ENCODE measurements around the gene CACHD1.

- TF ChIP-seq NFIC (IDR thresholded peaks at IDR 0.05; ENCODE audit: borderline replicate concordance) (no peak), MEF2A (IDR thresholded peaks at IDR 0.05; ENCODE audit: borderline replicate concordance, low read depth) (no peak), EP300 (IDR thresholded peaks at IDR 0.05; ENCODE audit: borderline replicate concordance in 1 of 2, low read depth in 1 of 2, low read length in 1 of 2) (no peak)
- TF ChIP-seq, protein P1, sequence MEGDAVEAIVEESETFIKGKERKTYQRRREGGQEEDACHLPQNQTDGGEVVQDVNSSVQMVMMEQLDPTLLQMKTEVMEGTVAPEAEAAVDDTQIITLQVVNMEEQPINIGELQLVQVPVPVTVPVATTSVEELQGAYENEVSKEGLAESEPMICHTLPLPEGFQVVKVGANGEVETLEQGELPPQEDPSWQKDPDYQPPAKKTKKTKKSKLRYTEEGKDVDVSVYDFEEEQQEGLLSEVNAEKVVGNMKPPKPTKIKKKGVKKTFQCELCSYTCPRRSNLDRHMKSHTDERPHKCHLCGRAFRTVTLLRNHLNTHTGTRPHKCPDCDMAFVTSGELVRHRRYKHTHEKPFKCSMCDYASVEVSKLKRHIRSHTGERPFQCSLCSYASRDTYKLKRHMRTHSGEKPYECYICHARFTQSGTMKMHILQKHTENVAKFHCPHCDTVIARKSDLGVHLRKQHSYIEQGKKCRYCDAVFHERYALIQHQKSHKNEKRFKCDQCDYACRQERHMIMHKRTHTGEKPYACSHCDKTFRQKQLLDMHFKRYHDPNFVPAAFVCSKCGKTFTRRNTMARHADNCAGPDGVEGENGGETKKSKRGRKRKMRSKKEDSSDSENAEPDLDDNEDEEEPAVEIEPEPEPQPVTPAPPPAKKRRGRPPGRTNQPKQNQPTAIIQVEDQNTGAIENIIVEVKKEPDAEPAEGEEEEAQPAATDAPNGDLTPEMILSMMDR (IDR thresholded peaks at IDR 0.05): no peak
Measured at GRCh38 chr1:64472040-64472376, 2.1 kb downstream of the CACHD1 start.
